ENCODE results near the gene PCGF5. TPM values are rescaled to one million over a fixed set of nuclear protein-coding genes. Genes with fewer than 3 reads are reported as not detected.

The PCGF5 gene
- polyA plus RNA-seq, 1 experiment: 10.7 TPM

GRCh38 chr10:91210435-91210834 is 10.0 kb upstream of the PCGF5 start:
- ChIA-PET POLR2A (no interaction called here), CTCF (interaction anchor here (1.7 kb wide), 1 partner anchor 205 kb away, joined by 3 read pairs; no protein-coding TSS in a partner anchor)
- Histone ChIP-seq H3K4me3 (ENCODE audit: low read depth, low read length) (no peak overlapping the region), H3K27me3 (ENCODE audit: control insufficient read depth, insufficient read depth, low read length) (no peaks in the 10 kb centered on the region), H3K36me3 (ENCODE audit: control insufficient read depth, insufficient read depth, low read length) (no peaks in the 10 kb centered on the region)
- no peak for DNase-seq (ENCODE audit: low read depth)
- no peak for TF ChIP-seq CTCF (IDR thresholded peaks at IDR 0.05; ENCODE audit: insufficient read depth, low read depth, low read length)

GRCh38 chr10:91211675-91212074 is 8.8 kb upstream of the PCGF5 start:
- CTCF ChIA-PET: interaction anchor here (1.0 to 2.1 kb wide), 5 partner anchors 8 to 206 kb away, joined by 3 to 7 read pairs (median 3); partner anchors contain the start of gene PCGF5
- no peak for DNase-seq (ENCODE audit: low read depth)
- Histone ChIP-seq H3K36me3 (ENCODE audit: control insufficient read depth, insufficient read depth, low read length) (no peaks in the 10 kb centered on the region), H3K4me3 (ENCODE audit: low read depth, low read length) (no peak overlapping the region), H3K27me3 (ENCODE audit: control insufficient read depth, insufficient read depth, low read length) (no peaks in the 10 kb centered on the region)
- no peak for TF ChIP-seq CTCF (IDR thresholded peaks at IDR 0.05; ENCODE audit: insufficient read depth, low read depth, low read length)
- POLR2A ChIA-PET: no interaction called here

- Histone ChIP-seq H3K36me3 (ENCODE audit: control insufficient read depth, insufficient read depth, low read length) (no peaks in the 10 kb centered on the region), H3K4me3 (ENCODE audit: low read depth, low read length) (no peak overlapping the region), H3K27me3 (ENCODE audit: control insufficient read depth, insufficient read depth, low read length) (no peaks in the 10 kb centered on the region)
- CTCF ChIA-PET: no interaction called here
- POLR2A ChIA-PET: no interaction called here
- TF ChIP-seq CTCF (IDR thresholded peaks at IDR 0.05; ENCODE audit: insufficient read depth, low read depth, low read length): no peak
- no peak for DNase-seq (ENCODE audit: low read depth)
Measured at GRCh38 chr10:91214911-91215310, 5.6 kb upstream of the PCGF5 start.

GRCh38 chr10:91215384-91215783 is 5.1 kb upstream of the PCGF5 start:
- no peaks in the 10 kb centered on the region for H3K27me3 ChIP-seq (ENCODE audit: control insufficient read depth, insufficient read depth, low read length)
- TF ChIP-seq CTCF (IDR thresholded peaks at IDR 0.05; ENCODE audit: insufficient read depth, low read depth, low read length): no peak
- H3K36me3 ChIP-seq (ENCODE audit: control insufficient read depth, insufficient read depth, low read length): no peaks in the 10 kb centered on the region
- no peak for DNase-seq (ENCODE audit: low read depth)
- no peak overlapping the region for H3K4me3 ChIP-seq (ENCODE audit: low read depth, low read length)
- ChIA-PET POLR2A (no interaction called here), CTCF (no interaction called here)

- no peak for TF ChIP-seq CTCF (IDR thresholded peaks at IDR 0.05; ENCODE audit: insufficient read depth, low read depth, low read length)
Measured at GRCh38 chr10:91219371-91220193, 881 bp upstream of the PCGF5 start.

More at GRCh38 chr10:91219371-91220193, 881 bp upstream of the PCGF5 start:
- H3K4me3 ChIP-seq (ENCODE audit: low read depth, low read length): no peak overlapping the region; the same call in 1 of the 2 replicates
- DNase-seq (ENCODE audit: low read depth): no peak
- H3K27me3 ChIP-seq (ENCODE audit: control insufficient read depth, insufficient read depth, low read length): no peaks in the 10 kb centered on the region
- POLR2A ChIA-PET: no interaction called here
- CTCF ChIA-PET: interaction anchor here (0.7 to 1.0 kb wide), 2 partner anchors 8 to 309 kb away, joined by 3 read pairs; no protein-coding TSS in a partner anchor
- H3K36me3 ChIP-seq (ENCODE audit: control insufficient read depth, insufficient read depth, low read length): no peaks in the 10 kb centered on the region

Data from BJ (cell line).